HEK293 (cell line): ENCODE data around the gene KCTD2.
A peak's percentile ranks its signal among the peaks of the same experiment; 100 is the strongest.

Source experiments
- KLF16 ChIP-seq: fragments of 450-650 bp; formaldehyde crosslinking; IDR thresholded peaks from 2 replicates; pipeline ENCODE4 v1.5.1; 2017; ENCODE audit warnings: missing biosample characterization, missing genetic modification characterization
- ZNF10 ChIP-seq: fragments of 450-650 bp; formaldehyde crosslinking; IDR thresholded peaks from 2 replicates; pipeline ENCODE4 v1.5.1; 2017; ENCODE audit warnings: missing biosample characterization, missing genetic modification characterization
- ZNF132 ChIP-seq: fragments of 450-650 bp; formaldehyde crosslinking; IDR thresholded peaks from 2 replicates; pipeline ENCODE4 v1.5.1; 2017; ENCODE audit warnings: missing biosample characterization, missing genetic modification characterization, borderline replicate concordance
- ZNF18 ChIP-seq: fragments of 450-650 bp; formaldehyde crosslinking; IDR thresholded peaks from 2 replicates; pipeline ENCODE4 v1.5.1; 2016; ENCODE audit warnings: missing biosample characterization, missing genetic modification characterization
- ZNF19 ChIP-seq: fragments of 450-650 bp; formaldehyde crosslinking; IDR thresholded peaks from 2 replicates; pipeline ENCODE4; 2016; ENCODE audit warnings: missing biosample characterization, missing genetic modification characterization, low read depth
- ZNF354C ChIP-seq: fragments of 450-650 bp; formaldehyde crosslinking; IDR thresholded peaks from 2 replicates; pipeline ENCODE4 v1.5.1; 2016; ENCODE audit warnings: missing biosample characterization, missing genetic modification characterization, low read depth, borderline replicate concordance
- ZNF366 ChIP-seq: fragments of 450-650 bp; formaldehyde crosslinking; conservative IDR thresholded peaks from 2 replicates; pipeline ENCODE4 v1.5.1; 2016; ENCODE audit warnings: missing biosample characterization, missing genetic modification characterization
- ZNF37A ChIP-seq: fragments of 450-650 bp; IDR thresholded peaks from 2 replicates; pipeline ENCODE4 v1.5.1; 2018; ENCODE audit warnings: missing biosample characterization, missing genetic modification characterization
- ZNF398 ChIP-seq: fragments of 450-650 bp; formaldehyde crosslinking; IDR thresholded peaks from 2 replicates; pipeline ENCODE4 v1.5.1; 2017; ENCODE audit warnings: missing biosample characterization, missing genetic modification characterization
- ZNF433 ChIP-seq: fragments of 450-650 bp; formaldehyde crosslinking; IDR thresholded peaks from 2 replicates; pipeline ENCODE4 v1.5.1; 2016; ENCODE audit warnings: missing biosample characterization, missing genetic modification characterization, low read depth
- ZNF501 ChIP-seq: fragments of 450-650 bp; formaldehyde crosslinking; IDR thresholded peaks from 2 replicates; pipeline ENCODE4 v1.5.1; 2016; ENCODE audit warnings: missing biosample characterization, missing genetic modification characterization
- ZNF529 ChIP-seq: fragments of 450-650 bp; formaldehyde crosslinking; IDR thresholded peaks from 2 replicates; pipeline ENCODE4 v1.5.1; 2017; ENCODE audit warnings: missing genetic modification characterization, missing biosample characterization; ENCODE audit not compliant: insufficient replicate concordance
- ZNF555 ChIP-seq: fragments of 450-650 bp; formaldehyde crosslinking; conservative IDR thresholded peaks from 2 replicates; pipeline ENCODE4 v1.5.1; 2017; ENCODE audit warnings: missing biosample characterization, mild to moderate bottlenecking, missing genetic modification characterization, inconsistent platforms
- ZNF560 ChIP-seq: fragments of 450-650 bp; formaldehyde crosslinking; IDR thresholded peaks from 2 replicates; pipeline ENCODE4 v1.5.1; 2017; ENCODE audit warnings: missing biosample characterization, missing genetic modification characterization, borderline replicate concordance
- ZNF561 ChIP-seq: fragments of 450-650 bp; IDR thresholded peaks from 2 replicates; pipeline ENCODE4 v1.5.1; 2018; ENCODE audit warnings: missing biosample characterization, missing genetic modification characterization, borderline replicate concordance
- ZNF623 ChIP-seq: fragments of 450-650 bp; formaldehyde crosslinking; IDR thresholded peaks from 2 replicates; pipeline ENCODE4 v1.5.1; 2016; ENCODE audit warnings: missing biosample characterization, missing genetic modification characterization
- ZNF626 ChIP-seq: fragments of 450-650 bp; sonication (Bioruptor Pico); formaldehyde crosslinking; IDR thresholded peaks from 2 replicates; pipeline ENCODE4 v1.5.1; 2018; ENCODE audit warnings: missing biosample characterization, missing genetic modification characterization, inconsistent platforms
- ZNF629 ChIP-seq: fragments of 450-650 bp; formaldehyde crosslinking; IDR thresholded peaks from 2 replicates; pipeline ENCODE4 v1.5.1; 2017; ENCODE audit warnings: missing biosample characterization, missing genetic modification characterization
- ZNF776 ChIP-seq: fragments of 450-650 bp; formaldehyde crosslinking; IDR thresholded peaks from 2 replicates; pipeline ENCODE4 v1.5.0; 2017; ENCODE audit warnings: missing biosample characterization, missing genetic modification characterization, borderline replicate concordance
- ZNF785 ChIP-seq: fragments of 450-650 bp; formaldehyde crosslinking; IDR thresholded peaks from 2 replicates; pipeline ENCODE4 v1.5.1; 2016; ENCODE audit warnings: missing biosample characterization, missing genetic modification characterization
- ZNF843 ChIP-seq: fragments of 450-650 bp; formaldehyde crosslinking; IDR thresholded peaks from 2 replicates; pipeline ENCODE4 v1.5.1; 2016; ENCODE audit warnings: missing biosample characterization, missing genetic modification characterization
- ZSCAN18 ChIP-seq: fragments of 450-650 bp; formaldehyde crosslinking; IDR thresholded peaks from 2 replicates; pipeline ENCODE4 v1.5.1; 2016; ENCODE audit warnings: missing biosample characterization, missing genetic modification characterization
- TF ChIP-seq, protein P1 (sequence below): fragments of 450-650 bp; formaldehyde crosslinking; IDR thresholded peaks from 2 replicates; pipeline ENCODE4 v1.5.1; 2016; ENCODE audit warnings: missing biosample characterization, missing genetic modification characterization
- TF ChIP-seq, protein P2 (sequence below): fragments of 450-650 bp; formaldehyde crosslinking; IDR thresholded peaks from 2 replicates; pipeline ENCODE4 v1.5.1; 2016; ENCODE audit warnings: missing biosample characterization, missing genetic modification characterization
- TF ChIP-seq, protein P3 (sequence below): fragments of 450-650 bp; formaldehyde crosslinking; IDR thresholded peaks from 2 replicates; pipeline ENCODE4 v1.5.1; 2016; ENCODE audit warnings: missing biosample characterization, missing genetic modification characterization
- TF ChIP-seq, protein P4 (sequence below): fragments of 450-650 bp; formaldehyde crosslinking; IDR thresholded peaks from 2 replicates; pipeline ENCODE4 v1.5.1; 2016; ENCODE audit warnings: missing biosample characterization, missing genetic modification characterization, low read depth

KCTD2 gene

GRCh38 chr17:75105126-75106080 is 58.4 kb downstream of the KCTD2 start (continued):
- TF ChIP-seq ZNF776 (no peak), ZNF19 (no peak), ZNF629 (tag by site-specific recombination) (peak; percentile 93), ZNF626 (tag by site-specific recombination) (no peak), ZNF843 (tag by site-specific recombination) (peak; percentile 99), ZNF132 (tag by site-specific recombination) (no peak), ZSCAN18 (no peak), ZNF37A (tag by site-specific recombination) (no peak), ZNF623 (no peak), ZNF10 (tag by site-specific recombination) (peak; percentile 99), ZNF433 (no peak), ZNF366 (0 out of 2 replicates have a peak, but pooled peaks have one; percentile 14), KLF16 (peak; percentile 26; the same call in 1 of the 2 replicates), ZNF18 (peak; percentile 92), ZNF560 (tag by site-specific recombination) (no peak), ZNF561 (tag by site-specific recombination) (peak; percentile 91), ZNF354C (tag by site-specific recombination) (no peak), ZNF398 (tag by site-specific recombination) (peak; percentile 63), ZNF501 (tag by site-specific recombination) (0 out of 2 replicates have a peak, but pooled peaks have one; percentile 16), ZNF785 (tag by site-specific recombination) (no peak), ZNF529 (tag by site-specific recombination) (no peak), ZNF555 (tag by site-specific recombination) (no peak)
- TF ChIP-seq, protein P1, sequence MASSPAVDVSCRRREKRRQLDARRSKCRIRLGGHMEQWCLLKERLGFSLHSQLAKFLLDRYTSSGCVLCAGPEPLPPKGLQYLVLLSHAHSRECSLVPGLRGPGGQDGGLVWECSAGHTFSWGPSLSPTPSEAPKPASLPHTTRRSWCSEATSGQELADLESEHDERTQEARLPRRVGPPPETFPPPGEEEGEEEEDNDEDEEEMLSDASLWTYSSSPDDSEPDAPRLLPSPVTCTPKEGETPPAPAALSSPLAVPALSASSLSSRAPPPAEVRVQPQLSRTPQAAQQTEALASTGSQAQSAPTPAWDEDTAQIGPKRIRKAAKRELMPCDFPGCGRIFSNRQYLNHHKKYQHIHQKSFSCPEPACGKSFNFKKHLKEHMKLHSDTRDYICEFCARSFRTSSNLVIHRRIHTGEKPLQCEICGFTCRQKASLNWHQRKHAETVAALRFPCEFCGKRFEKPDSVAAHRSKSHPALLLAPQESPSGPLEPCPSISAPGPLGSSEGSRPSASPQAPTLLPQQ (tag by site-specific recombination) = no peak
- TF ChIP-seq, protein P2, sequence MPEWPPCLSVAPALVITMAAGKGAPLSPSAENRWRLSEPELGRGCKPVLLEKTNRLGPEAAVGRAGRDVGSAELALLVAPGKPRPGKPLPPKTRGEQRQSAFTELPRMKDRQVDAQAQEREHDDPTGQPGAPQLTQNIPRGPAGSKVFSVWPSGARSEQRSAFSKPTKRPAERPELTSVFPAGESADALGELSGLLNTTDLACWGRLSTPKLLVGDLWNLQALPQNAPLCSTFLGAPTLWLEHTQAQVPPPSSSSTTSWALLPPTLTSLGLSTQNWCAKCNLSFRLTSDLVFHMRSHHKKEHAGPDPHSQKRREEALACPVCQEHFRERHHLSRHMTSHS (tag by site-specific recombination) = peak; percentile 94
- TF ChIP-seq, protein P3, sequence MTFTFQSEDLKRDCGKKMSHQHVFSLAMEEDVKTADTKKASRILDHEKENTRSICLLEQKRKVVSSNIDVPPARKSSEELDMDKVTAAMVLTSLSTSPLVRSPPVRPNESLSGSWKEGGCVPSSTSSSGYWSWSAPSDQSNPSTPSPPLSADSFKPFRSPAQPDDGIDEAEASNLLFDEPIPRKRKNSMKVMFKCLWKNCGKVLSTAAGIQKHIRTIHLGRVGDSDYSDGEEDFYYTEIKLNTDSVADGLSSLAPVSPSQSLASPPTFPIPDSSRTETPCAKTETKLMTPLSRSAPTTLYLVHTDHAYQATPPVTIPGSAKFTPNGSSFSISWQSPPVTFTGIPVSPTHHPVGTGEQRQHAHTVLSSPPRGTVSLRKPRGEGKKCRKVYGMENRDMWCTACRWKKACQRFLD (tag by site-specific recombination) = no peak
- TF ChIP-seq, protein P4, sequence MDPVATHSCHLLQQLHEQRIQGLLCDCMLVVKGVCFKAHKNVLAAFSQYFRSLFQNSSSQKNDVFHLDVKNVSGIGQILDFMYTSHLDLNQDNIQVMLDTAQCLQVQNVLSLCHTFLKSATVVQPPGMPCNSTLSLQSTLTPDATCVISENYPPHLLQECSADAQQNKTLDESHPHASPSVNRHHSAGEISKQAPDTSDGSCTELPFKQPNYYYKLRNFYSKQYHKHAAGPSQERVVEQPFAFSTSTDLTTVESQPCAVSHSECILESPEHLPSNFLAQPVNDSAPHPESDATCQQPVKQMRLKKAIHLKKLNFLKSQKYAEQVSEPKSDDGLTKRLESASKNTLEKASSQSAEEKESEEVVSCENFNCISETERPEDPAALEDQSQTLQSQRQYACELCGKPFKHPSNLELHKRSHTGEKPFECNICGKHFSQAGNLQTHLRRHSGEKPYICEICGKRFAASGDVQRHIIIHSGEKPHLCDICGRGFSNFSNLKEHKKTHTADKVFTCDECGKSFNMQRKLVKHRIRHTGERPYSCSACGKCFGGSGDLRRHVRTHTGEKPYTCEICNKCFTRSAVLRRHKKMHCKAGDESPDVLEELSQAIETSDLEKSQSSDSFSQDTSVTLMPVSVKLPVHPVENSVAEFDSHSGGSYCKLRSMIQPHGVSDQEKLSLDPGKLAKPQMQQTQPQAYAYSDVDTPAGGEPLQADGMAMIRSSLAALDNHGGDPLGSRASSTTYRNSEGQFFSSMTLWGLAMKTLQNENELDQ (tag by site-specific recombination) = peak; percentile 61; the same call in 1 of the 2 replicates
